ENCODE measurements around the gene XPR1. TPM values are rescaled to one million over a fixed set of nuclear protein-coding genes. Genes with fewer than 3 reads are reported as not detected.

The XPR1 gene
- total and polyA plus RNA-seq, 3 donors from 2014 or later = 34.8 to 76.2 (median 71.8) TPM

DNA sequence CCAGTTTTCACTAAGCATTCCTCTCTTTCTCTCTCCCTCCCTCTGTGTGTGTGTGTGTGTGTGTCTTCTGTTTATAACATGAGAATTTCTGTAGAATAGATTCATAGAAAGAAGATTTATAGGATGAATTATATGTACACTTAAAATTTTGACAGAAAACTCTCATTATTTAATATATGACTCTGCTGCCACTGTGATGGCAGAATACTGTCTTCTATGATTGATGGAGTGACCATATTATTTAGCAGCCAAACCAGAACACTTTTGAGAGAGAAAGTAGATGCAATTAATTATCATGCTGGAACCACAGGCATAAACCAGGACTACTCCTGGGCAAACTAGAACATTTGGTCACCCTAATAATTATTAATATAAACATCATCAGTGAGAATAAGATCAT, 34.3 kb upstream of the XPR1 start:
- TF ChIP-seq, protein P1, sequence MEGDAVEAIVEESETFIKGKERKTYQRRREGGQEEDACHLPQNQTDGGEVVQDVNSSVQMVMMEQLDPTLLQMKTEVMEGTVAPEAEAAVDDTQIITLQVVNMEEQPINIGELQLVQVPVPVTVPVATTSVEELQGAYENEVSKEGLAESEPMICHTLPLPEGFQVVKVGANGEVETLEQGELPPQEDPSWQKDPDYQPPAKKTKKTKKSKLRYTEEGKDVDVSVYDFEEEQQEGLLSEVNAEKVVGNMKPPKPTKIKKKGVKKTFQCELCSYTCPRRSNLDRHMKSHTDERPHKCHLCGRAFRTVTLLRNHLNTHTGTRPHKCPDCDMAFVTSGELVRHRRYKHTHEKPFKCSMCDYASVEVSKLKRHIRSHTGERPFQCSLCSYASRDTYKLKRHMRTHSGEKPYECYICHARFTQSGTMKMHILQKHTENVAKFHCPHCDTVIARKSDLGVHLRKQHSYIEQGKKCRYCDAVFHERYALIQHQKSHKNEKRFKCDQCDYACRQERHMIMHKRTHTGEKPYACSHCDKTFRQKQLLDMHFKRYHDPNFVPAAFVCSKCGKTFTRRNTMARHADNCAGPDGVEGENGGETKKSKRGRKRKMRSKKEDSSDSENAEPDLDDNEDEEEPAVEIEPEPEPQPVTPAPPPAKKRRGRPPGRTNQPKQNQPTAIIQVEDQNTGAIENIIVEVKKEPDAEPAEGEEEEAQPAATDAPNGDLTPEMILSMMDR (IDR thresholded peaks at IDR 0.05) = no peak
- TF ChIP-seq POLR2A (IDR thresholded peaks at IDR 0.05) = no peak
- intact Hi-C loops (cut with DNase I; ENCODE audit: low total_unique reads) = no loop called here
- Histone ChIP-seq H3K27ac (no peak overlapping the region), H3K4me1 (peaks cover 11% of the 10 kb centered on the region), H3K9me3 (no peaks in the 10 kb centered on the region), H3K36me3 (ENCODE audit: low read depth, missing control alignments) (no peaks in the 10 kb centered on the region), H3K27me3 (no peaks in the 10 kb centered on the region), H3K4me3 (no peak overlapping the region)
- no peak for DNase-seq

DNA sequence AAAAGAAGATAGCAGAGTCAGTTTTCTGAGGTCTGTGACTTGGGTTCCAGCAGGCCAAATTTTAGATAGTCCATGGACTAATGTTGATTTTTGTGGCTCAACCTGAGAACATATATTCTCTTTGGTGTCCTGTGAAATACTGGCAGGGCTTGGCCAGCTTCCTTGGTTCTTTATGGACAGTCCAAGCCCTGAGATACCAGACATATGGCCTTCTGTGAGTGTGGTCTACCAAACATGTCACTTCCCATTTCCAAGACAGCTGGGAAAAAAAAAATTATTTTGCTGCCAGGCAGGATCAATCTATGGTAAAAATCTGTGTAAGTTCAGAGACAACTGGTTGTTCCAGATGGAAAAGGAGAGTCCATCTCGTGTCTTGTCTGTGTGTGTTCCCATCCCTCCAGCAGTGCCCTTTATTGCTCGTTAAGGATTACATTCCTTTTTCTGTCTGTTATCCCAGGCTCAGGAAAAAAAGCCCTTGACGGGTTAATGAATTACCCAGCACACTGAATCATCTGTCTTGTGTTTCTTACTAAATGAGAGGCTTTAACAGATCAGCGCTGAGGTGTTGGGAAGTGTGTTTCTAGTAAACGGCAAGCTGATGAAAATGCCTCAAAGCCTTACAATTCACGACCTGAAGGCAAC, 33.4 kb upstream of the XPR1 start:
- Histone ChIP-seq H3K4me1 (peaks cover 3% of the 10 kb centered on the region), H3K4me3 (no peak overlapping the region), H3K9me3 (no peaks in the 10 kb centered on the region), H3K27me3 (no peaks in the 10 kb centered on the region), H3K36me3 (ENCODE audit: low read depth, missing control alignments) (no peaks in the 10 kb centered on the region), H3K27ac (no peak overlapping the region)
- no peak for DNase-seq
- intact Hi-C loops (cut with DNase I; ENCODE audit: low total_unique reads) = no loop called here
- 68 to 70% methylated on average over 6 of the region's 6 CpGs for WGBS, 2 donors
- TF ChIP-seq POLR2A (IDR thresholded peaks at IDR 0.05) = no peak
- TF ChIP-seq, protein P1 (IDR thresholded peaks at IDR 0.05) = no peak

DNA sequence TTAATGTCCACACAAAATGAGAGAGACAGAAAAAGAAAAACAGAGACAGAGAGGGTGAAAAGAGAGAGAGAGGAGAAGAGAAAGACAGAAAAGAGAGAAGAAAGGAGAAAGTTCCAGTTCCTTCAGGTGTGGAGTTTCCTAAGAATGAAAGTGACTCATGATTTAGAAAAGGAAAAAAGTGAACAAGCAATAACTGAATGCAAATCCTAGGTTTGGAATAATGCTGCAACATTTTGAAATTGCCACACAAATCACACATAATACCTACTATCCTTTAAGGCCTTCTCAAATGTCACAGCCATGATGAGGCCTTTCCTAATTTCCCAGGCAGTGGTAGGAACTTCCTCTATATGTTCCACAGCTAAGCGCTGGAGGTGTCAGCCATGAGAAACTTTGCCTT, 31.5 kb upstream of the XPR1 start:
- WGBS, 2 donors = 77 to 100% methylated on average over 1 of the region's 1 CpG
- H3K27ac ChIP-seq = no peak overlapping the region
- no peaks in the 10 kb centered on the region for H3K36me3 ChIP-seq (ENCODE audit: low read depth, missing control alignments)
- H3K4me1 ChIP-seq = no peaks in the 10 kb centered on the region
- no peak for DNase-seq
- no peaks in the 10 kb centered on the region for H3K9me3 ChIP-seq
- TF ChIP-seq, protein P1 (IDR thresholded peaks at IDR 0.05) = no peak
- TF ChIP-seq POLR2A (IDR thresholded peaks at IDR 0.05) = no peak
- intact Hi-C loops (cut with DNase I; ENCODE audit: low total_unique reads) = no loop called here
- no peaks in the 10 kb centered on the region for H3K27me3 ChIP-seq
- H3K4me3 ChIP-seq = no peak overlapping the region

DNA sequence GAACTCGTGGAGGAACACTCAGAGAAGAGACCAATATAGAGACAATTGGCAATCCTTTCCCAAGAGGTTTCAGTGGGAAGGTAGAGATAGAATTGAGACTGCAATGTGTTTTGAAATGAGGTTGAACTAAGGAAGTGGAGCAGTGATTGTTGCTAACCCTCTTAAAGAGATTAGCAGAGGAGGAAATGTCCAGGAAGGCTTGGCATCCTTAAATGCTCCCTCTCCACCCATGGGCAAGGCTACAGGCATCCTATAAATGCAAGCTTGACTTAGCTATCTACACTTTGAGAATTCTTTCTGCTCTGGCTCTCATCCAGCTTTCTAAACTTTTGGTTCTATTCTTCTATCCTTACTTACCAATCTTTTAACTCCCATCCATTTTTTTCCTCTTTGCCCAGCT, 30.3 kb upstream of the XPR1 start:
- WGBS, 2 donors = 71 to 86% methylated on average over 1 of the region's 1 CpG
- no peaks in the 10 kb centered on the region for H3K4me1 ChIP-seq
- no peak overlapping the region for H3K27ac ChIP-seq
- no peaks in the 10 kb centered on the region for H3K36me3 ChIP-seq (ENCODE audit: low read depth, missing control alignments)
- no peaks in the 10 kb centered on the region for H3K27me3 ChIP-seq
- intact Hi-C loops (cut with DNase I; ENCODE audit: low total_unique reads) = no loop called here
- no peak for DNase-seq
- H3K9me3 ChIP-seq = no peaks in the 10 kb centered on the region
- H3K4me3 ChIP-seq = no peak overlapping the region
- TF ChIP-seq, protein P1 (IDR thresholded peaks at IDR 0.05) = no peak
- no peak for TF ChIP-seq POLR2A (IDR thresholded peaks at IDR 0.05)

DNA sequence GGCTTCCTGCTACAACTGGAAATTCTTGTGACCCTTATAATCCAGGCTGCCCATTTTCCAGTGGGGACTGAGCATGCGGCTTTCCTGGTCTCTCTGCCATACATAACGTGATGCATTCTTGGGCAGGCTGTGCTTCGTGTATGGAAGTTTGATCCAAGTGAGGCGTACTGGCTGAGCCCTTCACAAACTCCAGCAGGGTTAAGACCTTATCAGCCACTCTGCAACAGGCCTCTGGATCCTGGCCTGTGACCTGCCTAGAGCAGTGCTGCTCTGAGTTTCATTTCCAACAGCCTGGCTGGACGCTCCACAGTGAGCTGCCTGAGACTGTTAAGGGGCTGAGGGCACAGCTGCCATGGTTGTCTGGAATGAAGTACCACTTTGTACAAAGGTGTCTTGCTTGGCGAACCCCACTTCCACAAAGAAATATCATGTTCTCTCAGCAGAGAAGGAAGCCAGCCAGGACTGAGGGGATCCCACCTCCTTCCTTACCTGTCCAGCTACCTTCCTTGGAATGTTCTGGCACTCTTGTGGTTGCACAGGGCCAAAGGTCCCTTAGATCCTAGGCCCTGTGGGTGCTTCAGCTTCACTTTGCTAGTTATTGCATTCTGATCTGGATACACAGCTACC, 28.5 kb upstream of the XPR1 start:
- no peaks in the 10 kb centered on the region for H3K36me3 ChIP-seq (ENCODE audit: low read depth, missing control alignments)
- DNase-seq = no peak
- no peaks in the 10 kb centered on the region for H3K9me3 ChIP-seq
- no peaks in the 10 kb centered on the region for H3K27me3 ChIP-seq
- H3K4me3 ChIP-seq = no peak overlapping the region
- WGBS, 2 donors = 59 to 63% methylated on average over 4 to 6 of the region's 6 CpGs
- intact Hi-C loops (cut with DNase I; ENCODE audit: low total_unique reads) = no loop called here
- no peaks in the 10 kb centered on the region for H3K4me1 ChIP-seq
- no peak overlapping the region for H3K27ac ChIP-seq
- TF ChIP-seq POLR2A (IDR thresholded peaks at IDR 0.05) = no peak
